Smooth muscle cell (in vitro differentiated cells): ENCODE data around the gene PPP1R11. TPM values are rescaled to one million over a fixed set of nuclear protein-coding genes. Genes with fewer than 3 reads are reported as not detected.

Experiments
- DNase-seq: peaks from one replicate; lab custom pipeline; 2025; ENCODE audit not compliant: unreplicated experiment; lab: John Stamatoyannopoulos, UW
- H2AFZ ChIP-seq: fragments of 200-600 bp; sonication (generic); 2 replicates; pipeline ENCODE4 v1.6.0; 2016; ENCODE audit warnings: antibody characterized with exemption, low read depth, mild to moderate bottlenecking
- H3F3A ChIP-seq: fragments of 200-600 bp; sonication (generic); 2 replicates; pipeline ENCODE4 v1.6.0; 2017; ENCODE audit warnings: antibody characterized with exemption, low read depth
- H3K27ac ChIP-seq: fragments of 200-600 bp; sonication (generic); 2 replicates; pipeline ENCODE4 v1.5.1; 2016; ENCODE audit warnings: low read depth, mild to moderate bottlenecking
- H3K27me3 ChIP-seq: fragments of 200-600 bp; sonication (generic); 2 replicates; pipeline ENCODE4 v1.6.1; 2016; ENCODE audit warnings: low read depth, mild to moderate bottlenecking
- H3K36me3 ChIP-seq: fragments of 200-600 bp; sonication (generic); 2 replicates; pipeline ENCODE4 v1.5.1; 2016; ENCODE audit warnings: low read depth
- H3K4me1 ChIP-seq: fragments of 200-600 bp; sonication (generic); 2 replicates; pipeline ENCODE4 v1.5.1; 2016; ENCODE audit warnings: low read depth
- H3K4me2 ChIP-seq: fragments of 200-600 bp; sonication (generic); 2 replicates; pipeline ENCODE4 v1.6.0; 2016; ENCODE audit warnings: mild to moderate bottlenecking
- H3K4me3 ChIP-seq: fragments of 200-600 bp; sonication (generic); 2 replicates; pipeline ENCODE4 v1.5.1; 2016; ENCODE audit warnings: mild to moderate bottlenecking
- H3K79me2 ChIP-seq: fragments of 200-600 bp; sonication (generic); 2 replicates; pipeline ENCODE4 v1.6.0; 2016; ENCODE audit warnings: low read depth, mild to moderate bottlenecking
- H3K9ac ChIP-seq: fragments of 200-600 bp; sonication (generic); 2 replicates; pipeline ENCODE4 v1.6.0; 2016; ENCODE audit warnings: low read depth
- H3K9me3 ChIP-seq: fragments of 200-600 bp; sonication (generic); replicated peaks from 2 replicates; pipeline ENCODE4 v1.5.1; 2016; ENCODE audit warnings: low read depth
- H4K20me1 ChIP-seq: fragments of 200-600 bp; sonication (generic); 2 replicates; pipeline ENCODE4 v1.6.0; 2016; ENCODE audit warnings: low read depth
- WGBS: methylation state at CpG from one replicate; pipeline ENCODE4 v1.1.7; 2016; ENCODE audit warnings: low lambda C conversion rate; 5-methylcytosine and 5-hydroxymethylcytosine counted together
- polyA plus RNA-seq: library from polyadenylated mRNA; unstranded; fragments of >200 nt; fragmentation: Nextera tagmentation; extraction: Ambion mirVana; gene quantifications from 2 replicates; pipeline ENCODE4 v1.2.1, GENCODE V29; 2016
- total RNA-seq: library from RNA; depleted of rRNA; stranded (reverse); fragments of >200 nt; gene quantifications from 2 replicates; pipeline ENCODE4 v1.2.3, GENCODE V29; 2014
- TF ChIP-seq, protein P1 (sequence below): fragments of 200-600 bp; sonication (generic); IDR thresholded peaks from 2 replicates; pipeline ENCODE4 v1.5.1; 2017; ENCODE audit warnings: borderline replicate concordance, mild to moderate bottlenecking, antibody characterized with exemption; ENCODE audit not compliant: insufficient read depth, poor library complexity, severe bottlenecking

PPP1R11 gene
- total and polyA plus RNA-seq, 2 experiments from 2014 or later = 63.4 to 80.2 TPM

DNA sequence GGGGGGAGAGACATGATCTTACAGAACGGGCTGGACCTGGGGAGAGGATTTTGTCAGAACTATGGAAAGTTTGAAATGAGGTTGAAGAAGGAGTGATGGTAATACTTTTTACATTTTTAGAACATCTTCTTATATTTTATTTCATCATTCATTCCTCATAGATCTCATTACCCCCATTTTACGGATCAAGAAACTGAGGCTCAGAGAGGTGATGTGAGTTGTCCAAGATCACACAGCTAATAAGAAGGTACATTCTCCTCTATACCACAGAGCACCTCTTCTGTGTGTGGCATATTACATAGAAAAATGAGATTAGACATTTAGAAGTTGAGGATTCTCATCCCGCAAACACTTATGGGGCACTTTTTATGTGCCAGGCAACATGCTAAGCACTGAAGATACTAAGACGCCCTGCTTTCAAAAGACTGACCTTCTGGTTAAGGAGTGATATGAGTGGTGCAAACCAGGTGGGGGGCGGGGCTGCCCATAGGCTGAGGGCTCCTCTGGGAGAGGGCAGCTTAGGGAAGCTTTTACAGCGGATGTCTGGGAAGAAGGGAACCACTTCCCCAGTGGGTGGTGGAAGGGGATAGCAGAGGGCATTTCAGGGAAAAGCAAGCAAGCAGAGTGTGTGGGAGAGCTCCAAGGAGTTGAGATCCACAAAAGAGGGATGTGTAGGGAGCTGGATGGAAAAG is 26.0 kb downstream of the PPP1R11 start:
- Histone ChIP-seq H3K27me3 (peaks cover 63% of the 10 kb centered on the region), H3K4me2 (no peak overlapping the region), H3K9me3 (no peaks in the 10 kb centered on the region), H3K9ac (no peak overlapping the region), H2AFZ (no peak overlapping the region), H3K27ac (no peak overlapping the region), H4K20me1 (no peaks in the 10 kb centered on the region), H3K79me2 (no peaks in the 10 kb centered on the region), H3K36me3 (no peaks in the 10 kb centered on the region), H3K4me3 (no peak overlapping the region), H3F3A (no peaks in the 10 kb centered on the region), H3K4me1 (no peaks in the 10 kb centered on the region)
- no peak for DNase-seq
- 77% methylated on average over 6 of the region's 6 CpGs for WGBS
- TF ChIP-seq, protein P1, sequence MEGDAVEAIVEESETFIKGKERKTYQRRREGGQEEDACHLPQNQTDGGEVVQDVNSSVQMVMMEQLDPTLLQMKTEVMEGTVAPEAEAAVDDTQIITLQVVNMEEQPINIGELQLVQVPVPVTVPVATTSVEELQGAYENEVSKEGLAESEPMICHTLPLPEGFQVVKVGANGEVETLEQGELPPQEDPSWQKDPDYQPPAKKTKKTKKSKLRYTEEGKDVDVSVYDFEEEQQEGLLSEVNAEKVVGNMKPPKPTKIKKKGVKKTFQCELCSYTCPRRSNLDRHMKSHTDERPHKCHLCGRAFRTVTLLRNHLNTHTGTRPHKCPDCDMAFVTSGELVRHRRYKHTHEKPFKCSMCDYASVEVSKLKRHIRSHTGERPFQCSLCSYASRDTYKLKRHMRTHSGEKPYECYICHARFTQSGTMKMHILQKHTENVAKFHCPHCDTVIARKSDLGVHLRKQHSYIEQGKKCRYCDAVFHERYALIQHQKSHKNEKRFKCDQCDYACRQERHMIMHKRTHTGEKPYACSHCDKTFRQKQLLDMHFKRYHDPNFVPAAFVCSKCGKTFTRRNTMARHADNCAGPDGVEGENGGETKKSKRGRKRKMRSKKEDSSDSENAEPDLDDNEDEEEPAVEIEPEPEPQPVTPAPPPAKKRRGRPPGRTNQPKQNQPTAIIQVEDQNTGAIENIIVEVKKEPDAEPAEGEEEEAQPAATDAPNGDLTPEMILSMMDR = no peak

DNA sequence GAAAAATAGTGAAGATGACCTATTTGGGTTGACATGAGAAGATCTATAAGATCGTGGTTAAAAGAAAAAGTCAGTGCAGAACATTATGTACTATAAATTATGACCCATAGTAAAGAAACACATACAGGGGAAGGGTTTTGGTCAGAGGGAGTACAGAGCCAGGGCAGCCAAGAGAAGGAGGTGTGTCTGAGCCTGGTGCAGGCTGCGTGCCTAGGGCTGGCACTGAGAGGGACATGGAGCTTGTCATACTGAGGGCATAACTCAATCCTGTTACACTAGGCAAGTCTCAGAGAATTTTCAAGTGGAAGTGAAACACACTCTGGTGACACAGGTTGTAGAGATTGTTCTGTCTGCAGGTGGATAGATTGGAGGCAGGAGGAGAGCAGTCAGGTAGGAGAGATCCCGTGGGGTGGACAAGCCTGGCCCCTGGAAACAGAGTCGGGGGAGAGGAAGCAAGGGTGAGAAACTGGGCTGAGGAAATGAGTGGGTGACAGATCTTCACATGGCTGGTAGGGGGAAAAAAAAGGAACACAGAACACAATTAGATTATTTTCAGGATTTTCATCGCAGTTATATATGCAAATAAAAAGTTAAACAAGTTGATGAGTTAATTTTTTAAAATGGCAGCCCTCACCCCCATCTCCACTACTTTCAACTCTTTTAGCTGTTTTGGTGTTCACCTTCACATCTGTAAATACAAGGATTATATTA is 27.1 kb downstream of the PPP1R11 start:
- Histone ChIP-seq H3K27ac (no peak overlapping the region), H3K9ac (no peak overlapping the region), H3F3A (no peaks in the 10 kb centered on the region), H4K20me1 (no peaks in the 10 kb centered on the region), H3K79me2 (no peaks in the 10 kb centered on the region), H3K4me1 (no peaks in the 10 kb centered on the region), H3K9me3 (no peaks in the 10 kb centered on the region), H3K27me3 (peaks cover 71% of the 10 kb centered on the region), H3K36me3 (no peaks in the 10 kb centered on the region), H3K4me2 (no peak overlapping the region), H2AFZ (no peak overlapping the region), H3K4me3 (no peak overlapping the region)
- WGBS = 83% methylated on average over 5 of the region's 5 CpGs
- no peak for DNase-seq
- TF ChIP-seq, protein P1 = no peak

- no peak overlapping the region for H3K27ac ChIP-seq
- TF ChIP-seq, protein P1 = no peak
- peaks cover 12% of the 10 kb centered on the region for H3K4me1 ChIP-seq
- DNase-seq = no peak
- no peak overlapping the region for H3K9ac ChIP-seq
- no peaks in the 10 kb centered on the region for H3K36me3 ChIP-seq
- H3K4me3 ChIP-seq = no peak overlapping the region
- no peaks in the 10 kb centered on the region for H3K79me2 ChIP-seq
- H3F3A ChIP-seq = no peaks in the 10 kb centered on the region
- 69% methylated on average over 1 of the region's 1 CpG for WGBS
- H3K27me3 ChIP-seq = peaks cover 83% of the 10 kb centered on the region
- no peak overlapping the region for H3K4me2 ChIP-seq
- no peak overlapping the region for H2AFZ ChIP-seq
- no peaks in the 10 kb centered on the region for H3K9me3 ChIP-seq
- H4K20me1 ChIP-seq = no peaks in the 10 kb centered on the region
These were observed 29.8 kb downstream of the PPP1R11 start for GRCh38 chr6:30096829-30097228.
